Lower leg skin (tissue), 4 donors: Measurements from ENCODE around the gene COL27A1. TPM values are rescaled to one million over a fixed set of nuclear protein-coding genes. Genes with fewer than 3 reads are reported as not detected.

Experiments
- DNase-seq, 2 donors: peaks; one replicate each; pipeline ENCODE4 v3.0.0-alpha.2; 2019; ENCODE audit warnings: low spot score in 2 of 2
- H3K4me3 ChIP-seq: fragments of 200-600 bp; sonication (generic); 2 replicates; pipeline ENCODE4 v1.5.1; 2017; ENCODE audit warnings: mild to moderate bottlenecking, low read depth; ENCODE audit not compliant: poor library complexity, severe bottlenecking
- POLR2A ChIP-seq, 2 donors: fragments of 450-650 bp; IDR thresholded peaks; one replicate each; pipeline ENCODE4 v1.6.1; 2016 to 2017; ENCODE audit warnings: antibody characterized with exemption in 2 of 2, mild to moderate bottlenecking in 1 of 2, moderate library complexity in 1 of 2
- WGBS, 2 donors: methylation state at CpG; one replicate each; pipeline ENCODE4 v1.1.5; 2018; 5-methylcytosine and 5-hydroxymethylcytosine counted together
- intact Hi-C: fragments of 100-400 bp; cut with DNase I; formaldehyde crosslinking; loops from one replicate; pipeline ENCODE4 v1.15.0; 2023; ENCODE audit warnings: low total_unique reads
- total RNA-seq, 4 donors: library from RNA; depleted of rRNA; stranded (reverse); fragments of >200 nt; gene quantifications; one replicate each; pipeline ENCODE4 v1.1.0, GENCODE V29; 2016
- TF ChIP-seq, protein P1 (sequence below), 3 donors: fragments of 450-650 bp; IDR thresholded peaks; one replicate each; pipeline ENCODE4 v1.5.1; 2016; ENCODE audit warnings: antibody characterized with exemption in 3 of 3, mild to moderate bottlenecking in 3 of 3, moderate library complexity in 2 of 3

Gene COL27A1
- total RNA-seq, 4 donors from 2014 or later: 9.4 to 16.1 (median 12.3) TPM

GRCh38 chr9:114344188-114344566 is 188.8 kb downstream of the COL27A1 start:
- WGBS, 2 donors: 92 to 94% methylated on average over 11 of the region's 11 CpGs

DNA sequence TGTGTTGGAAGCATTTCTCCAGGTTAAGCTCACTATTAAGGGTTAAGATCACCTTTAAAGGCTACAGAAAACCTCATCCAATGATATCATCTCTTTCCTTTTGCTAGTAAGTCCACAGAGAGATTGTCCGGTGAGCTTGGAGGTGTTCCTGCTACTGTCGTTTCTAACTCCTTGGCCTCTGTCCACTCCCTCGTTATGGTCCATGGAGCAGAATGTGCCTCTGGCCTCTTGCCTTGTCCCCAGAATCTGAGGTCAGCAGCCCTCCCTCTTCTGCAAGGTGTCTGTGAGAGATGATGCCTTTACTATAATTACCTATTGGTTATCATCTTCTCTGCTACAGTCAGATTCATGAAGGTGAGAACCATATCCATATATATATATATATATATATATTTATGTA is 189.4 kb downstream of the COL27A1 start:
- TF ChIP-seq, protein P1, sequence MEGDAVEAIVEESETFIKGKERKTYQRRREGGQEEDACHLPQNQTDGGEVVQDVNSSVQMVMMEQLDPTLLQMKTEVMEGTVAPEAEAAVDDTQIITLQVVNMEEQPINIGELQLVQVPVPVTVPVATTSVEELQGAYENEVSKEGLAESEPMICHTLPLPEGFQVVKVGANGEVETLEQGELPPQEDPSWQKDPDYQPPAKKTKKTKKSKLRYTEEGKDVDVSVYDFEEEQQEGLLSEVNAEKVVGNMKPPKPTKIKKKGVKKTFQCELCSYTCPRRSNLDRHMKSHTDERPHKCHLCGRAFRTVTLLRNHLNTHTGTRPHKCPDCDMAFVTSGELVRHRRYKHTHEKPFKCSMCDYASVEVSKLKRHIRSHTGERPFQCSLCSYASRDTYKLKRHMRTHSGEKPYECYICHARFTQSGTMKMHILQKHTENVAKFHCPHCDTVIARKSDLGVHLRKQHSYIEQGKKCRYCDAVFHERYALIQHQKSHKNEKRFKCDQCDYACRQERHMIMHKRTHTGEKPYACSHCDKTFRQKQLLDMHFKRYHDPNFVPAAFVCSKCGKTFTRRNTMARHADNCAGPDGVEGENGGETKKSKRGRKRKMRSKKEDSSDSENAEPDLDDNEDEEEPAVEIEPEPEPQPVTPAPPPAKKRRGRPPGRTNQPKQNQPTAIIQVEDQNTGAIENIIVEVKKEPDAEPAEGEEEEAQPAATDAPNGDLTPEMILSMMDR (IDR thresholded peaks at IDR 0.05): no peak
- no peak for TF ChIP-seq POLR2A (IDR thresholded peaks at IDR 0.05)
- intact Hi-C loops: no loop called here
- no peak for DNase-seq
- H3K4me3 ChIP-seq: no peak overlapping the region
- 70 to 76% methylated on average over 3 of the region's 3 CpGs for WGBS, 2 donors

More at GRCh38 chr9:114344188-114344566, 188.8 kb downstream of the COL27A1 start:
- TF ChIP-seq, protein P1 (IDR thresholded peaks at IDR 0.05): no peak
- TF ChIP-seq POLR2A (IDR thresholded peaks at IDR 0.05): no peak
- no peak overlapping the region for H3K4me3 ChIP-seq
- intact Hi-C loops: no loop called here
- DNase-seq: no peak

GRCh38 chr9:114345493-114346065 is 190.2 kb downstream of the COL27A1 start:
- TF ChIP-seq POLR2A (IDR thresholded peaks at IDR 0.05): no peak
- TF ChIP-seq, protein P1 (IDR thresholded peaks at IDR 0.05): no peak
- DNase-seq: no peak
- intact Hi-C loops: no loop called here
- 86 to 93% methylated on average over 7 of the region's 7 CpGs for WGBS, 2 donors
- no peak overlapping the region for H3K4me3 ChIP-seq

- intact Hi-C loops: no loop called here
Measured at GRCh38 chr9:114346146-114346545, 190.8 kb downstream of the COL27A1 start.

GRCh38 chr9:114347675-114348074 is 192.3 kb downstream of the COL27A1 start:
- 90 to 95% methylated on average over 15 of the region's 15 CpGs for WGBS, 2 donors
- TF ChIP-seq POLR2A (IDR thresholded peaks at IDR 0.05): no peak
- TF ChIP-seq, protein P1 (IDR thresholded peaks at IDR 0.05): no peak
- no peak for DNase-seq
- no peak overlapping the region for H3K4me3 ChIP-seq
- intact Hi-C loops: no loop called here

More at GRCh38 chr9:114346146-114346545, 190.8 kb downstream of the COL27A1 start:
- WGBS, 2 donors: 88 to 93% methylated on average over 11 of the region's 11 CpGs
- H3K4me3 ChIP-seq: no peak overlapping the region
- TF ChIP-seq, protein P1 (IDR thresholded peaks at IDR 0.05): no peak
- no peak for TF ChIP-seq POLR2A (IDR thresholded peaks at IDR 0.05)
- DNase-seq: no peak
